Activated T-cell treated with anti-CD3 and anti-CD28 coated beads, Interleukin-2, amount 50 U/mL, for 24 hours (primary cell): ENCODE measurements around the gene RABGAP1L.
A peak's percentile ranks its signal among the peaks of the same experiment; 100 is the strongest.
"Not testable (repeated sequence)": the region's sequence is repeated elsewhere in the genome, so short reads cannot be mapped to it uniquely, and the experiment has no call there.

Experiments
- DNase-seq: peaks from one replicate; pipeline ENCODE4 v3.0.0-alpha.2; 2020
- H3K27ac Mint-ChIP-seq: 2 replicates; pipeline ENCODE4 v1.8.0; 2020; ENCODE audit warnings: mild to moderate bottlenecking, mixed read lengths
- H3K27me3 Mint-ChIP-seq: 2 replicates; pipeline ENCODE4 v1.8.0; 2020; ENCODE audit warnings: mixed read lengths
- H3K36me3 Mint-ChIP-seq: 2 replicates; pipeline ENCODE4 v1.8.0; 2020; ENCODE audit warnings: low read depth, mixed read lengths
- H3K4me1 Mint-ChIP-seq: 2 replicates; pipeline ENCODE4 v1.8.0; 2020; ENCODE audit warnings: low read depth, mixed read lengths
- H3K4me3 Mint-ChIP-seq: 2 replicates; pipeline ENCODE4 v1.8.0; 2020; ENCODE audit warnings: mild to moderate bottlenecking, moderate library complexity, mixed read lengths
- H3K9me3 Mint-ChIP-seq: 2 replicates; pipeline ENCODE4 v1.8.0; 2020; ENCODE audit warnings: mixed read lengths

RABGAP1L gene

DNA sequence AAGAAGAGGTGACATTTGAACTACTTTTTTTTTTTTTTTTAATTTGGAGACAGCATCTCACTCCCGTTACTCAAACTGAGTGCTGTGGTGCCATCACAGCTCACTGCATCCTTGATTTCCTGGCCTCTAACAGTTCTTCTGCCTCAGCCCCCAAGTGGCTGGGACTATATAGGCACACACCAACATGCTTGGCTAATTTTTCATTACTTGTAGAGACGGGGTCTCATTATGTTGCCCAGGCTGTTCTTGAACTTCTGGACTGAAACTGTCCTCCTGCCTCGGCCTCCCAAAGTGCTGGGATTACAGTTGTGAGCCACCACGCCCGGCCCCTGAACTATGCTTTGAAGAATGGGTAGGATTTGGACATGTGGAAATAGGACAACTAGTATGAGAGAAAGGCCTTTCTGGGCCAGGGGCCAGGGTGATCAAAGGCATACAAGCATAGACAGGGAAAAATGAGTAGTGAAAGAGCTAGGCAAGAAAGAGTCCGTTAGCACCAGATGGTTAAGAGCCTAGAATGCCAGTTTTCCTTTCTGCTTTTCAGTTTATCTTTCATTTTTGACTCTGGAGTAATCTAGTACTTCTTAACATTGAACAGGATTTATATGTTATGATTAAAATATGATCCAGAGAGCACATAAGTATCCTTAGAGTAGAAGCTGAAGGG lies 6.3 kb downstream of the RABGAP1L start:
- H3K4me1 Mint-ChIP-seq: peaks cover 73% of the 10 kb centered on the region
- no peak overlapping the region for H3K4me3 Mint-ChIP-seq
- H3K27ac Mint-ChIP-seq: peak overlapping the region; percentile 54
- peaks cover 30% of the 10 kb centered on the region for H3K36me3 Mint-ChIP-seq
- H3K27me3 Mint-ChIP-seq: no peaks in the 10 kb centered on the region
- no peaks in the 10 kb centered on the region for H3K9me3 Mint-ChIP-seq
- no peak for DNase-seq

- Mint-ChIP-seq H3K27ac (peak overlapping the region; percentile 42), H3K4me1 (peaks cover 67% of the 10 kb centered on the region), H3K36me3 (peaks cover 30% of the 10 kb centered on the region), H3K9me3 (no peaks in the 10 kb centered on the region), H3K27me3 (no peaks in the 10 kb centered on the region), H3K4me3 (no peak overlapping the region)
- no peak for DNase-seq
Measured at GRCh38 chr1:174166530-174167264, 7.4 kb downstream of the RABGAP1L start.

DNA sequence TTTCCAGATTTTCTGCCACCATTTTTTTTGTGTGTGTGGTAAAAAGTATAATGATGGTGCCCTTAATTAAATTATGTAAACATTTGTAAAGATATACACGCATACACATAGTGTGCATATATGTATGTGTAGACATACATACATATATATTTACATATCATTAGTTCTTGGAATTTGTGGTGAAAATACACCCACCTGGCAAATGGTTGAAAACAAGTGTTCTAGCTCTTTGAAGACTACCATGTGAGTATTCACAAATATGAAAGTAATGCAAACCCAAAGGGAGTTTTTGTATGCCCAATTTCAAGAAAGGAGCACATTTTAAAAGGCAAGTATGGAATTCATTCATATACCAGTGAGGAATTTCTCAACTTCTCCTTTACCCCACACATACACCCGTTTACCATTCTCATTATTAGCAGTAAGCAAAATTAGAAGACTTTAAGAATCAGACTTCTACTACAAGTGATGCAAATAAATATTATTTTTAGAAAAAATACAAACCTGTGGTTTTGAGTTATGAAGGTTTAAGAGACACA lies 8.0 kb downstream of the RABGAP1L start:
- no peak overlapping the region for H3K4me3 Mint-ChIP-seq
- no peaks in the 10 kb centered on the region for H3K27me3 Mint-ChIP-seq
- no peak for DNase-seq
- H3K27ac Mint-ChIP-seq: no peak overlapping the region
- H3K4me1 Mint-ChIP-seq: peaks cover 65% of the 10 kb centered on the region
- H3K9me3 Mint-ChIP-seq: no peaks in the 10 kb centered on the region
- H3K36me3 Mint-ChIP-seq: peaks cover 30% of the 10 kb centered on the region

DNA sequence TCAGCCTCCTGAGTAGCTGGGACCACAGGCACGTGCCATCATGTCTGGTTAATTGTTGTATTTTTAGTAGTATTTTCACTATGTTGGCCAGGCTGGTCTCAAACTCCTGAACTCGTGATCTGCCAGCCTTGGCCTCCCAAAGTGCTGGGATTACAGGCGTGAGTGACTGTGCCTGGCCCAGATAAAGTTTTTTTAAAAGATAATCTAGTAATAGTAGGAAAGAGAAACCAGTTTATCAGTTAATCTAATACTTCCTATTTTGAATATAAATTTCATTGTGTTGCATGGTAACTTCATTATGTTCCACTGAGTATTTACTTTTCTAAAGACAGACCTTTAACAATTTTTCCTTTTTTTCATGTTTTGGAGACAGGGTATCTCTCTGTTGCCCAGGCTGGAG lies 10.0 kb downstream of the RABGAP1L start:
- Mint-ChIP-seq H3K4me1 (peaks cover 62% of the 10 kb centered on the region), H3K9me3 (no peaks in the 10 kb centered on the region), H3K36me3 (peaks cover 30% of the 10 kb centered on the region), H3K4me3 (no peak overlapping the region), H3K27ac (no peak overlapping the region), H3K27me3 (no peaks in the 10 kb centered on the region)
- DNase-seq: no peak

- no peaks in the 10 kb centered on the region for H3K27me3 Mint-ChIP-seq
- H3K36me3 Mint-ChIP-seq: peaks cover 30% of the 10 kb centered on the region
- peaks cover 62% of the 10 kb centered on the region for H3K4me1 Mint-ChIP-seq
- no peak overlapping the region for H3K4me3 Mint-ChIP-seq
- no peak for DNase-seq
- H3K27ac Mint-ChIP-seq: no peak overlapping the region
- no peaks in the 10 kb centered on the region for H3K9me3 Mint-ChIP-seq
Measured at GRCh38 chr1:174171073-174171472, 11.8 kb downstream of the RABGAP1L start.

DNA sequence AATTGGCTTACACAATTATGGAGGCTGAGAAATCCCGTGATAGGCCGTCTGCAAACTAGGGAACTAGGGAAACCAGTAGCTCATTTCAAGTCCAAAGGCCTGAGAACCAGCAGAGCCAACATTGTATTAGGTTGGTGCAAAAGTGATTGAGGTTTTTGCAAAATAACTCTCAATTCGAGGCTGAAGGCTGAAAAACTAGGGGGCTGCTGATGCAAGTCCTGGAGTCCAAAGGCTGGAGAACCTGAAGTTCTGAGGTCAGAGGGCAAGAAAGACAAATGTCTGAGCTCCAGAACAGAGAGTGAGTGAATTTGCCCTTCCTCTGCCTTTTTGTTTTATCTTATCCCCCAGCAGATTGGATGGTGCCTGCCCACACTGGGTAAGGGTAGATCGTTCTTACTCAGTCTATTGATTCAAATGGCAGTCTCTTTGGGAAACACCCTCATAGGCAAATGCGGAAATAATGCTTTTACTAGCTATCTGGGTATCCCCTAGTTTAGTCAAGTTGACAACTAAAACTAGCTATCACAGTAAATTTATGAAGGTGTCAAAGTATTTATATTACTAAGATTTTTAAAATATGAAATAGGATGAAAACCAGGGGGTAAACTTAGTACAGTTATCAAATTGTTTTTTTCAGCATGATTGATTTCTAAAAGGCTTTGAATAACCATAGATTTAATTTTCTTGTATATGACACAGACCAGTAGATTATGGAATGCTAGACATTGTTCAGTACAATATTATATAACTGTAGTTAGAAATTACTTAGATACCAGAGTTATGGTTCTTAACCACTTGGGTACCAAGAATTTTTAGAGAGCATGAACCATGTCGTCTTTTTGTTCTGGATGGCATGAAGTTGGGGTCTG lies 15.4 kb downstream of the RABGAP1L start:
- Mint-ChIP-seq H3K27ac (peak overlapping the region; percentile 78), H3K9me3 (peaks cover 5% of the 10 kb centered on the region), H3K27me3 (no peaks in the 10 kb centered on the region), H3K36me3 (peaks cover 36% of the 10 kb centered on the region), H3K4me1 (peaks cover 52% of the 10 kb centered on the region), H3K4me3 (no peak overlapping the region)
- DNase-seq: no peak

DNA sequence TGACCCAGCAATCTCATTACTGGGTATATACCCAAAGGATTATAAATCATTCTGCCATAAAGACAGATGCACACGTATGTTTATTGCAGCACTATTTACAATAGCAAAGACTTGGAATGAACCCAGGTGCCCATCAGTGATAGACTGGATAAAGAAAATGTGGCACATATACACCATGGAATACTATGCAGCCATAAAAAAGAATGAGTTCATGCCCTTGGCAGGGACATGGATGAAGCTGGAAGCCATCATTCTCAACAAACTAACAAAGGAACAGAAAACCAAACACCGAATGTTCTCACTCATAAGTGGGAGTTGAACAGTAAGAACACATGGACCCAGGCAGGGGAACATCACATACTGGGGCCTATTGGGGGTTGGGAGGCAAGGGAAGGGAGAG lies 19.1 kb downstream of the RABGAP1L start:
- H3K36me3 Mint-ChIP-seq: peaks cover 28% of the 10 kb centered on the region
- H3K27me3 Mint-ChIP-seq, H3K27ac Mint-ChIP-seq, H3K9me3 Mint-ChIP-seq, DNase-seq, H3K4me3 Mint-ChIP-seq: not testable (repeated sequence)
- H3K4me1 Mint-ChIP-seq: peaks cover 40% of the 10 kb centered on the region

DNA sequence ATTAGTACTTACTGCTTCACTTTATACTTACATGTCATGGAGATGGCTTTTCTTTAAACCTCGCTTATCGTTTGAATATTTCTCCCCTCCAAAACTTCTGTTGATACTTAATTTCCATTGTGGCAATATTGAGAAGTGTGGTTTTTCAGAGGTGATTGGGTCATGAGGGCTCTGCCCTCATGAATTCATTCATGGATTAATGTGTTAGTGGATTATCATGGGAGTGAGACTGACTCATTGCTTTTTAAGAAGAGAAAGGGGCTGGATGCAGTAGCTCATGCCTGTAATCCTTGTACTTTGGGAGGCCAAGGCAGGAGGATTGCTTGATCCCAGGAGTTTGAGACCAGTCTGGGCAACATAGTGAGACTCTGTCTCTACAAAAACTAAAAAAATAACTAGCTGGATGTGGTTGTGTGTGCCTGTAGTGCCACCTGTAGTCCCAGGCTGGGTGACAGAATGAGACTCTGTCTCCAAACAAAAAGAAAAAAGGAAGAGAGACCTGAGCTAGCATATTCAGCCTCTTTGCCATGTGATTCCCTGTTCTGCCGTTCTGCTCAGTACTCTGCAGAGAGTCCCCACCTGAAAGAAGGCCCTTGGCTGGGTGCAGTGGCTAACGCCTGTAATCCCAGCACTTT lies 30.2 kb downstream of the RABGAP1L start:
- Mint-ChIP-seq H3K27me3 (no peaks in the 10 kb centered on the region), H3K27ac (peak overlapping the region; percentile 61), H3K9me3 (peaks cover 7% of the 10 kb centered on the region), H3K36me3 (peaks cover 12% of the 10 kb centered on the region), H3K4me3 (no peak overlapping the region), H3K4me1 (peaks cover 41% of the 10 kb centered on the region)
- no peak for DNase-seq

- Mint-ChIP-seq H3K27me3 (no peaks in the 10 kb centered on the region), H3K36me3 (peaks cover 12% of the 10 kb centered on the region), H3K9me3 (peaks cover 7% of the 10 kb centered on the region), H3K4me1 (peaks cover 42% of the 10 kb centered on the region), H3K27ac (no peak overlapping the region), H3K4me3 (no peak overlapping the region)
- no peak for DNase-seq
Measured at GRCh38 chr1:174190691-174191199, 31.4 kb downstream of the RABGAP1L start.

GRCh38 chr1:174191349-174191862 lies 32.1 kb downstream of the RABGAP1L start:
- H3K36me3 Mint-ChIP-seq: peaks cover 12% of the 10 kb centered on the region
- H3K4me3 Mint-ChIP-seq: no peak overlapping the region
- no peak for DNase-seq
- H3K27ac Mint-ChIP-seq: no peak overlapping the region
- H3K27me3 Mint-ChIP-seq: no peaks in the 10 kb centered on the region
- H3K9me3 Mint-ChIP-seq: peaks cover 7% of the 10 kb centered on the region
- H3K4me1 Mint-ChIP-seq: peaks cover 42% of the 10 kb centered on the region

DNA sequence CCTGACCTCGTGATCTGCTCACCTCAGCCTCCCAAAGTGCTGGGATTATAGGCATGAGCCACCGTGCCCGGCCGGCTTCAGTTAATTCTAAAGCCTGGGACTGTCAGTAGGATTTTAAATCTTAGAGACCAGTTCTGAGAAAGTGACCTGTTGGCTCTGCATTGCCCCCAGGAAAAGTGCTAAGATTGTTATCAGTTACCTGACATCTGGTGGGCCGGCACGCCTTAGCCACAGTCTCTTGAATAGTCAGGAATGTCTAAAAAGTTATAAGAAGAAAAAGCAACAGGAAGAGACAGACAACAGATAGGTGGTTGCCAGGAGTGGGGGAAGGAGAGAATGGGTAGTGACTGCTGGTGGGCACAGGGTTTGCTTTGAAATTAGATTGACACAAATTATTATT lies 35.1 kb downstream of the RABGAP1L start:
- Mint-ChIP-seq H3K4me1 (peaks cover 41% of the 10 kb centered on the region), H3K27me3 (no peaks in the 10 kb centered on the region), H3K36me3 (peaks cover 7% of the 10 kb centered on the region), H3K4me3 (no peak overlapping the region), H3K9me3 (no peaks in the 10 kb centered on the region), H3K27ac (no peak overlapping the region)
- no peak for DNase-seq

GRCh38 chr1:174197088-174197487 lies 37.8 kb downstream of the RABGAP1L start:
- no peaks in the 10 kb centered on the region for H3K27me3 Mint-ChIP-seq
- DNase-seq: no peak
- no peak overlapping the region for H3K4me3 Mint-ChIP-seq
- H3K27ac Mint-ChIP-seq: no peak overlapping the region
- H3K36me3 Mint-ChIP-seq: peaks cover 6% of the 10 kb centered on the region
- H3K9me3 Mint-ChIP-seq: no peaks in the 10 kb centered on the region
- H3K4me1 Mint-ChIP-seq: peaks cover 36% of the 10 kb centered on the region

GRCh38 chr1:174197547-174197946 lies 38.2 kb downstream of the RABGAP1L start:
- no peak for DNase-seq
- Mint-ChIP-seq H3K4me3 (no peak overlapping the region), H3K9me3 (no peaks in the 10 kb centered on the region), H3K4me1 (peaks cover 33% of the 10 kb centered on the region), H3K36me3 (peaks cover 6% of the 10 kb centered on the region), H3K27ac (no peak overlapping the region), H3K27me3 (no peaks in the 10 kb centered on the region)

DNA sequence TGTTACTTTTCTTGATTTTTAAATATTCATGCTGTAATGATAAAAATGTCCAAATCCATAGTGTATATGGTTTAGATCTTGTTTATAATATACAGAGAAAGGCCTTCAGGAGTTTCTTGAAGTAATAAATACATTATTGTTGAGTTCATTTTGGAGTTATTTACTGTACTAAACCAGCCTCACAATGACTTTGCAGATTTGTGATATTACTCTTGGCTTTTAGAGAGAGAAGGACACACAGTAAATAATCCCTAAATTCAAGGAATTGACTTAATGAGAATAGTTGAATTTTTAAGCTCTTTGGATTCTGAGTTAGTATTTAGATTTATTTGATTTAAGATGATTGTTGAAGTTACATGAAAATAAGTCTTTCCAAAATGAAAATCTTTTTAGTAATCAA lies 38.9 kb downstream of the RABGAP1L start:
- H3K9me3 Mint-ChIP-seq: peaks cover 3% of the 10 kb centered on the region
- peaks cover 11% of the 10 kb centered on the region for H3K36me3 Mint-ChIP-seq
- no peak overlapping the region for H3K4me3 Mint-ChIP-seq
- DNase-seq: no peak
- H3K27me3 Mint-ChIP-seq: no peaks in the 10 kb centered on the region
- H3K27ac Mint-ChIP-seq: no peak overlapping the region
- peaks cover 36% of the 10 kb centered on the region for H3K4me1 Mint-ChIP-seq
